Stomach (tissue), 9 donors: ENCODE measurements around the gene AIMP2. TPM values are rescaled to one million over a fixed set of nuclear protein-coding genes. Genes with fewer than 3 reads are reported as not detected.

Experiments
- DNase-seq, 2 donors: peaks; one replicate each; pipeline versions ENCODE4 v3.0.0 to v3.0.0-alpha.2; 2013 to 2019
- H3K27ac ChIP-seq, 5 donors: fragments of 200-600 bp in 4 of 5; sonication (generic) in 4 of 5; one replicate each; pipeline ENCODE4 v1.5.1; 2013 to 2019; ENCODE audit warnings: mild to moderate bottlenecking in 1 of 5, moderate library complexity in 1 of 5
- H3K27me3 ChIP-seq, 3 donors: fragments of 200-600 bp; sonication (generic); one replicate each; pipeline ENCODE4 v1.5.1; 2017 to 2019; ENCODE audit warnings: mixed run types in 1 of 3
- H3K36me3 ChIP-seq, 4 donors: fragments of 200-600 bp; sonication (generic); 1 replicate in 3 of 4; 2 replicates in 1 of 4; pipeline ENCODE4 v1.5.1; 2016 to 2019
- H3K4me1 ChIP-seq, 4 donors: fragments of 200-600 bp; sonication (generic); one replicate each; pipeline ENCODE4 v1.5.1; 2016 to 2019
- H3K4me3 ChIP-seq, 4 donors: fragments of 200-600 bp; sonication (generic) in 3 of 4; one replicate each; pipeline ENCODE4 v1.5.1; 2016 to 2019; ENCODE audit warnings: mild to moderate bottlenecking in 1 of 4
- H3K9me3 ChIP-seq, 4 donors: fragments of 200-600 bp; sonication (generic); one replicate each; pipeline ENCODE4 v1.5.1; 2016 to 2019
- EP300 ChIP-seq: sonication (generic); formaldehyde crosslinking; IDR thresholded peaks from one replicate; pipeline ENCODE4 v1.6.1; 2017; ENCODE audit warnings: antibody characterized with exemption
- POLR2A ChIP-seq, 4 donors: fragments of 450-650 bp; IDR thresholded peaks; one replicate each; pipeline ENCODE4 v1.6.1; 2016; ENCODE audit warnings: antibody characterized with exemption in 4 of 4, control low read depth in 2 of 4, mild to moderate bottlenecking in 1 of 4, moderate library complexity in 1 of 4
- POLR2AphosphoS5 ChIP-seq, 3 donors: sonication (generic); formaldehyde crosslinking; IDR thresholded peaks; one replicate each; pipeline ENCODE4 v1.6.1; 2016; ENCODE audit warnings: antibody characterized with exemption in 3 of 3
- WGBS, 5 donors: extraction: QIAGEN DNeasy Blood & Tissue Kit in 3 of 5; methylation state at CpG; one replicate each; pipeline versions ENCODE4 v1.1.5 to v1.1.7; 2013 to 2018; 5-methylcytosine and 5-hydroxymethylcytosine counted together
- intact Hi-C: fragments of 100-400 bp; cut with DNase I; formaldehyde crosslinking; loops from one replicate; pipeline ENCODE4 v1.15.1; 2023; ENCODE audit warnings: low total_unique reads
- polyA plus RNA-seq, 3 donors: library from polyadenylated mRNA; stranded (reverse); fragments of 200-250 nt; gene quantifications; one replicate each; pipeline ENCODE4 v1.2.3, GENCODE V29; 2013
- total RNA-seq, 5 donors: library from RNA; depleted of rRNA; stranded (reverse); fragments of >200 nt; gene quantifications; one replicate each; pipeline versions ENCODE4 v1.1.0 to v1.2.3, GENCODE V29; 2014 to 2016
- TF ChIP-seq, protein P1 (sequence below), 7 experiments: fragments of 450-650 bp in 4 of 7; fragments of 200-600 bp in 3 of 7; sonication (generic) in 3 of 7; IDR thresholded peaks; one replicate each; pipeline ENCODE4 v1.5.1; 2016 to 2019; ENCODE audit warnings: antibody characterized with exemption in 7 of 7, control low read depth in 2 of 7, mild to moderate bottlenecking in 1 of 7
- donor health status: healthy with polysubstance abuse.
- donor health status: Bipolar disorder and iron deficiency.
- donor health status: healthy.

AIMP2 gene
- total and polyA plus RNA-seq, 8 donors, result 18.9 to 111 (median 20.5) TPM; not detected in 1

DNA sequence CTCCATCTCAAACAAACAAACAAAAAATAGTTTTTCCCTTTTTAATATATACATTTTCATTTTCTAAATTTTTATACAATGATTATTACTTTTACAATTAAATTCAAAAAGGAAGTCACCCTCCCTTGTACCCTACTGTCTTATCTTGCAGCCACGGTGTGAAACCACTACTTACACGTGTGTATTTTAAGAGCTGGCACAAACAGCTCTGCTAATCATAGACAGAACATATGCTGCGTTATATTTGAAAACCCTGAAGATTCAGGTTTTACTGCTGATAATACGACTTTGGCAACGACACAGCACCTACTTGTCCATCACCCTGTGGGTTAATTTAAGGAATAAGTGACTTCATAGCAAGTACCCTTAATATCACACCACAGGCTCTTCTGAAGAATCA, 23.1 kb downstream of the AIMP2 start:
- no peak for DNase-seq
- H3K27me3 ChIP-seq, result no peaks in the 10 kb centered on the region
- H3K4me1 ChIP-seq, result peaks cover 0 to under 1% (median under 1%) of the 10 kb centered on the region in 4 donors
- no peak overlapping the region for H3K27ac ChIP-seq
- WGBS, 5 donors, result 43 to 68% (median 54%) methylated on average over 5 of the region's 5 CpGs
- no peak for TF ChIP-seq POLR2AphosphoS5 (IDR thresholded peaks at IDR 0.05)
- no peak for TF ChIP-seq EP300
- TF ChIP-seq, protein P1, sequence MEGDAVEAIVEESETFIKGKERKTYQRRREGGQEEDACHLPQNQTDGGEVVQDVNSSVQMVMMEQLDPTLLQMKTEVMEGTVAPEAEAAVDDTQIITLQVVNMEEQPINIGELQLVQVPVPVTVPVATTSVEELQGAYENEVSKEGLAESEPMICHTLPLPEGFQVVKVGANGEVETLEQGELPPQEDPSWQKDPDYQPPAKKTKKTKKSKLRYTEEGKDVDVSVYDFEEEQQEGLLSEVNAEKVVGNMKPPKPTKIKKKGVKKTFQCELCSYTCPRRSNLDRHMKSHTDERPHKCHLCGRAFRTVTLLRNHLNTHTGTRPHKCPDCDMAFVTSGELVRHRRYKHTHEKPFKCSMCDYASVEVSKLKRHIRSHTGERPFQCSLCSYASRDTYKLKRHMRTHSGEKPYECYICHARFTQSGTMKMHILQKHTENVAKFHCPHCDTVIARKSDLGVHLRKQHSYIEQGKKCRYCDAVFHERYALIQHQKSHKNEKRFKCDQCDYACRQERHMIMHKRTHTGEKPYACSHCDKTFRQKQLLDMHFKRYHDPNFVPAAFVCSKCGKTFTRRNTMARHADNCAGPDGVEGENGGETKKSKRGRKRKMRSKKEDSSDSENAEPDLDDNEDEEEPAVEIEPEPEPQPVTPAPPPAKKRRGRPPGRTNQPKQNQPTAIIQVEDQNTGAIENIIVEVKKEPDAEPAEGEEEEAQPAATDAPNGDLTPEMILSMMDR (IDR thresholded peaks at IDR 0.05), result no peak
- TF ChIP-seq POLR2A (IDR thresholded peaks at IDR 0.05), result no peak
- no peaks in the 10 kb centered on the region for H3K9me3 ChIP-seq
- H3K4me3 ChIP-seq, result no peak overlapping the region
- intact Hi-C loops, result no loop called here
- H3K36me3 ChIP-seq, result peaks cover 58 to 99% (median 96%) of the 10 kb centered on the region in 4 donors

DNA sequence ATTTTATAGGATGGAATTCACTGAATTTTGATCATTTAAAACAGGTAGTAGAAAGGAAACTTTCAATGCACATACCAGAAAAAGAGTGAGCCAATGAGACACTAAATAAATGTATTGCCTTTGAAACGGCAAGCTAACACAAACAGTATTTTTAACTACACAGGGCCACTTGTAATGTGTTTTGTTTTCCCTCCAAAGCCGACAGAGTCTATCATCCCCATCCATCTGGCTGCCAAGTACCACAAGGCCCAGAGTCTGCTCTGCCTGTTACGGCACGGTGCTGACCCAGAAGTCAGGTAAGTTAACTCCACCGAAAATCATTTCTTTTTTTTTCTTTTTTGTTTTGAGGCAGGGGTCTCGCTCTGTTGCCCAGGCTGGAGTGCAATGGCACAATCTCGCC, 23.6 kb downstream of the AIMP2 start:
- TF ChIP-seq, protein P1 (IDR thresholded peaks at IDR 0.05), result no peak
- TF ChIP-seq POLR2A (IDR thresholded peaks at IDR 0.05), result no peak
- TF ChIP-seq EP300, result no peak
- no peak for TF ChIP-seq POLR2AphosphoS5 (IDR thresholded peaks at IDR 0.05)
- Histone ChIP-seq H3K4me1 (no peaks in the 10 kb centered on the region), H3K4me3 (no peak overlapping the region), H3K27me3 (no peaks in the 10 kb centered on the region), H3K27ac (no peak overlapping the region), H3K36me3 (peaks cover 57 to 99% (median 96%) of the 10 kb centered on the region in 4 donors), H3K9me3 (no peaks in the 10 kb centered on the region)
- 76 to 91% (median 79%) methylated on average over 7 of the region's 7 CpGs for WGBS, 5 donors
- DNase-seq, result no peak
- intact Hi-C loops, result no loop called here

DNA sequence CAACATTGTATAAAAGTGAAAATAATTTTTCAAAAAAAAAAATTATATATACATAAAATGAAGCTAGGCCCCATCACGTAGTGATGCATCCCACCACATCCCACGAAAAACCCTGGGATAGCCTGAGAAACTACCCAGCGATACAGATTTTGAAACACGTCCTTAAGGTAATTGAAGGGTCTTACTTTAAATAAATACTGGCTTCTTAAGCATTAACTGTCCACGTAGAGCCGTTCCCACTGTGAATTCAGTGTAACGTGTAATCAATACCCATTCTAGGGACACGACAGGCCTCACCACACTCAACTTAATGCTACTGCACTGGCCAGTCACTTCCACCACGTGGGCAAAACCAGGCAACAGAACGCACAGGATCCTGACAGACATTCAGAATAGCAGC, 26.1 kb downstream of the AIMP2 start:
- no peaks in the 10 kb centered on the region for H3K9me3 ChIP-seq
- 92 to 95% (median 93%) methylated on average over 10 of the region's 10 CpGs for WGBS, 5 donors
- peaks cover 55 to 99% (median 96%) of the 10 kb centered on the region in 4 donors for H3K36me3 ChIP-seq
- no peak overlapping the region for H3K27ac ChIP-seq
- no peaks in the 10 kb centered on the region for H3K27me3 ChIP-seq
- intact Hi-C loops, result no loop called here
- TF ChIP-seq POLR2A (IDR thresholded peaks at IDR 0.05) (no peak), POLR2AphosphoS5 (IDR thresholded peaks at IDR 0.05) (no peak), EP300 (no peak)
- TF ChIP-seq, protein P1 (IDR thresholded peaks at IDR 0.05), result no peak
- no peaks in the 10 kb centered on the region for H3K4me1 ChIP-seq
- H3K4me3 ChIP-seq, result no peak overlapping the region
- DNase-seq, result no peak

DNA sequence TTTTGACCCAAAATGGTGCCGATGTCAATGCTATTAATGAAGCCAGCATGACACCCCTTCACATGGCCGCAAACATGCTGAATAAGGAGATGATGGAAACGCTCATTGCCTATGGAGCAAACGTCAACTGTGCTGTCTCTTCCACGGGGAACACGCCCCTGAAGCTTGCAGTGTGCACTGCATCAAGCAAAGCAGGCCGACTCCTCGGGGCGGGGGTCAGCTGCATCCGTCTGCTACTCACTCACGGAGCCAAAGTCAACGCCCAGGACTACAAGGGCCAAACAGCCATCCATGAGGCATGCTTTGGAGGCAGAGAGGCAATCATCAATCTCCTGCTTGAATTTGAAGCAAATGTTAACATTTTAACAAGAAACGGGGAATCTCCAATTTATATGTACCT, 26.6 kb downstream of the AIMP2 start:
- 88 to 94% (median 90%) methylated on average over 13 of the region's 13 CpGs for WGBS, 5 donors

More for the DNA sequence above, 26.6 kb downstream of the AIMP2 start:
- intact Hi-C loops, result no loop called here
- no peaks in the 10 kb centered on the region for H3K27me3 ChIP-seq
- no peak overlapping the region for H3K27ac ChIP-seq
- no peaks in the 10 kb centered on the region for H3K4me1 ChIP-seq
- TF ChIP-seq POLR2A (IDR thresholded peaks at IDR 0.05) (no peak), POLR2AphosphoS5 (IDR thresholded peaks at IDR 0.05) (no peak), EP300 (no peak)
- TF ChIP-seq, protein P1 (IDR thresholded peaks at IDR 0.05), result no peak
- no peak for DNase-seq
- no peaks in the 10 kb centered on the region for H3K9me3 ChIP-seq
- H3K36me3 ChIP-seq, result peaks cover 59 to 99% (median 96%) of the 10 kb centered on the region in 4 donors
- no peak overlapping the region for H3K4me3 ChIP-seq
